GM19099 (cell line): Measurements from ENCODE around the gene SNX8.
A peak's percentile ranks its signal among the peaks of the same experiment; 100 is the strongest.

ENCODE experiments used
- POLR2A ChIP-seq: IDR thresholded peaks from 3 replicates; pipeline ENCODE4 v1.6.1; 2011; ENCODE audit warnings: low read depth; ENCODE audit not compliant: insufficient read length; ENCODE audit errors: extremely low read depth

SNX8 gene

DNA sequence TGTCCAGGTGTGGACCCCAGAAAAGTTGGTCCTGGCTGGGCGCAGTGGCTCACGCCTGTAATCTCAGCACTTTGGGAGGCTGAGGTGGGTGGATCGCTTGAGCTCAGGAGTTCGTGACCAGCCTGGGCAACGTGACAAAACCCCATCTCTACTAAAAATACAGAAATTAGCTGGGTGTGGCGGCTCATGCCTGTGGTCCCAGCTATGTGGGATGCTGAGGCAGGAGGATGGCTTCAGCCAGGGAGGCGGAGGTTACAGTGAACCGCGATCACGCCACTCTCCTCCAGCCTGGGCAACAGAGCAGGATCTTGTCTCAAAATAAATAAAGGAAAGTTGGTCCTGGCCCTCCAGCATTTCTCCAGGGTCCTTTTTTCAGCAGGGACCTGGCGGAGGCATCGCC lies 70.8 kb downstream of the SNX8 start:
- no peak for TF ChIP-seq POLR2A

DNA sequence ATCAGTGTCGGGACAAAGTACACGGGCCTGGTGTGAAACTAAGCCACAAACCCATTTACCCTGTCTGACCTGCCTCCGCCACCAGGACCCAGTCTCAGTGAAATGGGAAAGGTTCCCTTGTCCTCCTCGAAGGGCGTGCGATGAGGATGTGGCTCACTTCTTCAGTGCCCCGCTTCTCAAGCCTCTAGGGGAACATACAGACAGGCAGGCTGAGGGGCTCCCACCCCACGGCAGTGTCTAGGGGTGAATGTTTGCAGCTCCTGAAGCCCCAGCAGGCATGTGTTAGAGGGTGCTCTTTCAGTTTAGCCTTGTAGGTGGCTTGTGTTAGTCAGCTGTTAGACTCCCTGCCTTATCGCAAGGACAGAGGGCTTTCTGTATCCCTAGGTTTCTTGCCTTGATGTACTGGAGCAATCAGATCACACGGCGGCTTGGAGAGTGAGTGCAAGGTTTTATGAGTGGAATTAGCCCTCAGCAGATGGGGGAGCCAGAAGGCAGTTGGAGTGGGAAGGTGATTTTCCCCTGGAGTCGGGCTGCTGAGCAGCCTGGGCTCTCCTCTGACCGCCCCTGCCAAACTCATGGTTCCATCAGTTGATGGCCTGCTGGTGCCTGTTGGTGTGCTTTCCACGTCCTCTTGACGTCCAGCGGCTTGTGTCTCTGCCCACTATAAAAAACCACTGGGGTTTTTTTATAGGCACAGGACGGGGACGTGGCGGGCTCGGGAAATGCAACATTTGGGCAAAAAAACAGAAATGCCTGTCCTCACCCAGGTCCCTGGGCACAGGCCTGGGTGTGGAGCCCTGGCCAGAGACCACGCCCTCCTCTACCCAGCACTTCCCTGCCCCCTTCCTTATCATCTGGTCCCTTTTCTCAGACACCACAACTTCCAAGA lies 71.5 kb downstream of the SNX8 start:
- TF ChIP-seq POLR2A: peak; percentile 29

DNA sequence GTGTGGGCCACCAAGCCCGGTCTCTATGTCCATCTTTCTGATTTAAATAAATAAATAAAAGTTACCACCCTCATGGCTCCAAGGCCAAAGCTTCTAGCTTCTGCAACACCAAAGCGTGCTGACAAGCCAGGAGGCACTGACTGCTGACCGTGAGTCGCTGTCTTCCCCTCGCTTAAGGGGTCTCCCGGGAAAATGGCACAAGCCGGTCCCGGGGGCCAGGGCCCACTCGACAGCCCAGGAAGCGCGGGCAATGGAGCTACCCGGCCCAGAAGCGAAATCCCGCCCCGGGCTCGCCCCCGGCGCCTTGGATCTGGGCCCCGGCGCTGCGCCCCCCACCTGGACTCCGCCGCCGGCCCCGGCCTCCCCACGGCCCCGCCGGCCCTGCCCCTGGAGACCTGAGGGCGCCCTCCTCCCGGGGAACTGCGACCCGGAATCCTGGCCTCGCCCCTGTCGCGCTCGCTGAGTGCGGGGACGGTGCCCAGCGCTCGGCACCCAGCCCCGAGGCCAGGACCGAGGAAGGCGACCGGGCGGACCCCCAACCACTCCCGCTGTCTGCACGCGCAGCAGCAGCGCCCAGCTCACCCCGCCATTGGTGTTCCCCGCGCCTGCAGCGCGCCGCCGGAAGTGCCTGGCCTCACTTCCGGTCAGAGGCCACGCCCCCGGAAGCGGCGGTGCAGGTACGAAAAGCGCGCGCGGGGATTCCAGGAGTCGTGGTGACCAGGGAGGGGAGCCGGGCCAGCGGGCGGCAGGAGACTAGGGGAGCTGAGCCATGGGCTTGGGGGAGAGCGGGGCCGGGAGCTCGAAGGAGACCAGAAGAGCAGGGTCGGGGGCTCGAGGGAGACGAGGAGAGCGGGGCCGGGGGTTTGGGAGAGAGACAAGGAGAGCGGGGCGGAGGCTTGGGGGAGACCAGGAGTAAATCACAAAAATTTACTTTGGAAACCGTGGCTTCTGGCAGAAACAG lies 72.4 kb downstream of the SNX8 start, which contains the start of the genes MRM2 and NUDT1:
MRM2 (minus strand) TSS at position 626 of the 961 bp plus-strand sequence; CDS start at position 590, 36 bp downstream.
NUDT1 (plus strand) TSS at position 647 of the 961 bp plus-strand sequence. CDS start 2,349 bp downstream, outside the sequence.
- peak; percentile 94 for TF ChIP-seq POLR2A

DNA sequence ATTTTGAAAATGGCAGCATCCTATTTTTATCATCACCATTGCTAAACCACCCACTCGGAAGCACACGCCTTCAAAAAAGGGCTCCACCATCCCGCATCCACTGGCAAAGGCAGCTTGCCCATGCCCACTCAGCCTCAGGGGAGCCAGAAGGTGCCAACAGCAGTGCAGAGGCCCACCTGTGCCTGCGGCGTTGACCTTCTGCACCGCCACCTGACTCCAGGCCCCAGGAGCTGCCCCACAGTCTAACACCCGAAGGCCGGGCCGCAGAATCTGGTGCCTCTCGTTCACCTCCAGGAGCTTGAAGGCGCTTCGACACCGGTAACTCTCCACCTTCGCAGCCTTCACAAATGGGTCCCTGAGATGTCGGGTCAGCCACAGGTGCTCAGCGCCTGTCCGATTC lies 75.0 kb downstream of the SNX8 start:
- TF ChIP-seq POLR2A: no peak

DNA sequence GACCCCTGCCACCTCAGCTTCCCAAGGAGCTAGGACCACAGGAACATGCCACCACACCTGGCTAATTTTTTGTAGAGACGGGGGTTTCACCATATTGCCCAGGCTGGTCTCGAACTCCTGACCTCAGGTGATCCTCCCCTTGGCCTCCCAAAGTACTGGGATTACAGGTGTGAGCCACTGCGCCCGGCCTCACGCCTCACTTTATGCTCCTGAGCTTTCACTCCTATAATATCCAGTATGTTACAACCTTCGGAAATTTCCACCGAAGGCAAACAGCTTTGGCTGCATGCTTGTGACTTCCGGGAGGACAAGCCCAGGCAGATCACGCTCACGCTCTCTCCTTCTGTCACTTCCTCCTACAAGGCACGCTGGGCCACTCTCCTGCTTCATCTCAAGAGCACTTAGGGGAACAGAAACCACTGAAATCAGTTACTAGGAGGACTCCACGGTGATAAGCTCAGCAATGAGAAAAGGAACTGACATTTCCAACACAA lies 77.1 kb downstream of the SNX8 start:
- peak; percentile 18 for TF ChIP-seq POLR2A

DNA sequence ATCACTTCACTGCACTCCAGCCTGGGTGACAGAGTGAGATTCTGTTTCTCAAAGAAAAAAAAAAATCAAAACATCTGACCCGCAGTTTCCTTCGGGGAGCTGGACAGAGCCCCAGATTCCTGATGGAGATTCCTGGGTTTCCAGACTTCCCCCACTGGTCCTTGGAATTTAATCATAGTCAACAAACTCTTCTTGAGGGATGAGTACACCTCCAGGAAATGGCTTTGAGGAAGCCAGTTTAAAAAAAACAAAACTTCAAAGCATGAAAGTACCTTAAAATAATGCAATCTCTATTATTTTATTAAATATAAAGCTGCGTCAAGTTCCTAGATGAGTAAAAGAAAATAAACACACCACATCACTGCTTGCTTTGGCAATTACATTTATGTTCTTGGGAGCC lies 80.3 kb downstream of the SNX8 start:
- TF ChIP-seq POLR2A: no peak

DNA sequence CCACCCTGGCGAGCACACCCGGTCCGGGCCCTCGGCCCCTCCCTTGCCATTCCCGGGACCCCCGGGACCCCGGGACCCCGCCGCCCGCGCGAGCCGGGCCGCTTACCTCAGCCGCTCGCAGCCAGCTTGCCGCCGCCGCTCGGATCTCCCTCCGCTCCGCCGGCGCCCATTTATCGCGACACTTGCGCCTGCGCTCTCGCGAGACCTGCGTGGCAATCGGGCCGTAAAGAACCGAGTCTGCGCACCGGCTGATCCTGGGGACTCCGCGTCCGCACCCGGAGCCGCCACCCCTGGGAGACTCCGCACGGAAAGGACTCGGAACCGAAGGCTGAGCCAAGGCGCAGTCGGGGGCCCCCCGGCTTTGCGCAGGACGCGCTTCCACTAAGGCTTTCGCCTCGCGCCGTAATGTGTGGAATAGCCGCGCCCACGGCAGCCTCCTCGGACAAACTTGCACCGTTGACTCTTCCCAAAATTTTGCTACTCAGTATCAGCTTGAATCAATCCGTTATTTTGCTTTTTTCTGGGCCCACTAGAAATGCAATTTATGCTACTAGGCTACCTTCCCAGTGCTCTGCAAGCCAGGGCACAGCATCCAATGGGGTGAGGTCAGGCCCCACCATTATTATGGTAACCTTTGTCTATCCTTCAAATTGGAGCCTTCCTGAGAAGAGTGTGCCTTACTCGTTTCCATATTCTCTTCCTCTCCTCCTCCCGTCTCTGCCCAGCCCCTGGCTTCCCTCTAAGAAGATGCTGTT lies 81.3 kb downstream of the SNX8 start, which contains the start of gene MAD1L1:
MAD1L1 (minus strand) TSS at position 180 of the 755 bp plus-strand sequence. CDS start 2,812 bp downstream, outside the sequence.
- peak; percentile 85 for TF ChIP-seq POLR2A

DNA sequence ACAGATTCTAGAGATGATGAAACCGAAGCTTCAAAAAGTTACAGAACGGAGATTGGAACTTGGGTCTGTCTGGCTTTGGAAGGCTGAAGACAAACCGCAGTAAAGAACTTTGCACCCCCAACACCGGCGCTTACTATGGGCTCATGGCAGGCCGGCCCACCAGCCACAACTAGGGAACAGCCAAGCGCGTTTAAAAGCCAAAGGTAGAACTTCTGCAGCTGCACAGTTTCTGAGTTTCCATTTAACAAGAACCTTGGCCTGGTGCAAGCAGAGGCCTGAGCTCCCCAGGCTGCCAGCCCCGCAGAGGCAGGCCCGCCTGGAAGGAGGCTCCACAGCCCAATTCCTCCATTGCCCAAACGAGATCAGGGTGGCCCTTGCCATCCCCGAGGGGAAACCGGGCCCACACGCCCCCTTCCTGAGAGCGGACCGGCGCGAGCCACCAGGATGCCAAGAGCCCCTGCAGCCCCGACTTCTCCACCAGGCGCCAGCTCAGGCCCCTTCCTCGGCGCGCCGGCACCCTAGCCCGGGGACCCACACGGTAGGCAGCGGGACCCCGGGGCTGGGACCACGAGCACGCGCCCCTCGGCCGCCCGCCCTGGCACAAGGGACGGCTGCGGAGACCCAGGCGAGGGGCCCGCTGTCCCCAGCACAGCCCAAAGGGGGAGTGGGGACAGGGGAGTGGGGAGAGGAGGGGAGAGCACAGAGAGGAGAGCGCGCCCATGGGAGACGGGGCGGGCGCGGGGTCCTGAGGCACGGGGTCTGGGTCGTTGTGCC lies 82.1 kb downstream of the SNX8 start:
- no peak for TF ChIP-seq POLR2A

DNA sequence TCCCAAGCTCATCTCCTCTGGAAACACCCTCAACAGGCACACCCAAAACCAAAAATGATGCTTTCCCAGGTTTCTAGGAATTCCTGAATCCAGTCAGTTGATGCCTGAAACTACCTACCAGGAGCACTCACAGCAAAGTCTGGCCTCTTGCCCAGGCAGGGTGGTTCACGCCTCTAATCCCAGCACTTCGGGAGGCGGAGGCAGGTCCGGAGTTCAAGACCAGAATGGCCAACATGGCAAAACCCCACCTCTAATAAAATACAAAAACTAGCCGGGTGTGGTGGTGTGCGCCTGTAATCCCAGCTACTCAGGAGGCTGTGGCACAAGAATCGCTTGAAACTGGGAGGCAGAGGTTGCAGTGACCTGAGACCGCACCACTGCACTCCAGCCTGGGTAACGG lies 83.4 kb downstream of the SNX8 start:
- TF ChIP-seq POLR2A: no peak

DNA sequence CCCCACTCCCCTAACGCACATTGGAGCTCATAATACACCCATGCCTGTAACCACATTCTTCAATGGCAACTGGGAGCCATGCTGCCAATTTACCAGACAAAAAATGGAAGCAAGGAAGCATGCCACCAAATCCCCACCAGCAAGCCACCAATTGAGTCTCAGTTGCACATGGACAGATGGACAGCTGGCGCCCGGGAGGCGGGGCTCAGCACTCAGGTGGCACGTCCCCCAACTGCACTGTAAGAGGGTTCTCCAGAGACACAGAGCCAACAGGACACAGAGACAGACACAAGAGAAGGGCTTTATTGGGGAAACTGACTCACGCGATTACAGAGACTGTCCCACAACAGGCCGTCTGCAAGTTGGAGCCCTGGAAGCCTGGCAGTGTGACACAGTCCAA lies 84.0 kb downstream of the SNX8 start:
- no peak for TF ChIP-seq POLR2A

DNA sequence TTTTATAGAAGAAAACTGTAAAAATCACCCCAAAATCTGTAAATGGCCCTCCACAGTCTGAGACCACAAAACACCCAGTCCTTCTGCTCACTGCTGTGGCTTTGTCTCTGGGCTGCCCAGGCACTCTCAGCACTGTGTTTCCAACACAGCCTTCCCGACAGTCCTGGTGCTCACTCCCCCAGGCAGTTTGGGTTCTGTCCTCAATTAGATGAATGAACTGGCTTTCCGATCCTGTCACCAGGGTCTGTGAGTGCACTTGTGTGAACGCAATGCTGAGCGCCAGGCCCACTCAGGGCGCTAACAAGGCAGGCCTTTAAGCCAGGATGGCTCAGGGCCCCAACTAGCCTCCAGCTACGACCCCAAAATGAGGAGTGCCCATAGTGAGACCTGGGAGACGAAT lies 84.8 kb downstream of the SNX8 start:
- TF ChIP-seq POLR2A: no peak

DNA sequence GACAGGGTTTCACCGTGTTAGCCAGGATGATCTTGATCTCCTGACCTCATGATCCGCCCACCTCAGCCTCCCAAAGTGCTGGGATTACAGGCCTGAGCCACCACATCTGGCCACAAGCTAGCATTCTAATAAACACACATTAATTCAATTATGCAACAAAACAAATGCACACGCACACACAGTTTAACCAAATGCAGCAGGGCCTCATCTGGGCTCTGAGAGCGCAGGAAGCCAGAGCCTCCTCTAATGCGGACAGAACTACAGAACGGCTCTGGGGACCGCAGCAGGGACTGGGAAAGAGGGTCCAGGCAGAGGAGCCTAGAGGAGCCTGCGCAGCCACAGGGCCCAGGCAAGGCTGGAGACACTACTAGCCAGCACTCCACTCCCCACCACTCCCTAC lies 85.3 kb downstream of the SNX8 start:
- TF ChIP-seq POLR2A: no peak

DNA sequence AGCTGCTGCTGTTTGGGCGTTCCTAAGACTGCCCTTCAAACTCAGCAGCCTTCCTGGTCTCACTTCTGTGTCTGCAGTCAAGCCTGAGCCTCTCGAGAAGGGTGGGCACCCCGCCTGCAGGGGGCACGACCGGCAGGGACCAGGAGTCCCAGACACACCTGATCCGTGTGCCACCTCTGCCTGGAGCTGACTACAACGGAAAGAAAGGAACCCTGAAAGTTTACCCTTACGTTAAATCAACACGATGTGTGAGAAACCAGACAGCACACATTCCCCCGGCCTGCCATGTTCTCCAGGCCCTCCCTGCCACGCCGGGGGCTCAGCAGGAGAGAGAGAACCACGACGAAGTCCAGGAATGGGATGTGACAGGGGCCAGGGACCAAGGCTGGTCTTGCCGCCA lies 86.5 kb downstream of the SNX8 start:
- TF ChIP-seq POLR2A: no peak

DNA sequence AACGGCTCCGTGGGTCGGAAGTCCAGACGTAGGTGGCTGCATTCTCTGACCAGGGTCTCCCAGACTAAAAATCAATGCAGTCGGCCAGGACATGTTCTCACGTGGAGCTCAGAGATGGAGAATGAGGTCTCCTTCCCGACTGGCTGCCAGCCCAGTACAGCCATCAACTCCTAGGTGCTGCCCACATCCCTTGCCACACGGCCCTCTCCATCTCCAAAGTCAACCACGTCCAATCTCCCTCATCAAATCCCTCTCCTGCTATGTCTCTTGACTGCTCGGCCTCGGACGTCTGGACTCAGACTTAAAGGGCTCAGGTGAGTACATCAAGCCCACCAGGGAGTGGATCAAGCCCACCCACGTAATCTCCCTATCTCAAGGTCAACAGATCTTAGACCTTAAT lies 88.4 kb downstream of the SNX8 start:
- no peak for TF ChIP-seq POLR2A
